RWPE2 (cell line): ENCODE measurements around the gene FCHSD1.

Experiments used
- ATAC-seq: fragments of 200-7000 bp; cut with Tn5 transposase; 3 replicates; pipeline ENCODE4 v1.9.1; 2021; ENCODE audit warnings: low read depth
- DNase-seq: peaks from one replicate; pipeline ENCODE4 v3.0.0-alpha.2; 2020; ENCODE audit warnings: low spot score
- H3K27ac ChIP-seq: fragments of 450-650 bp; 2 replicates; pipeline ENCODE4 v1.5.1; 2017; ENCODE audit warnings: mild to moderate bottlenecking; ENCODE audit not compliant: poor library complexity, severe bottlenecking
- H3K27me3 ChIP-seq: fragments of 250-450 bp; sonication (Bioruptor Pico); 2 replicates; pipeline ENCODE4 v1.5.1; 2021; ENCODE audit warnings: mild to moderate bottlenecking, moderate library complexity; ENCODE audit not compliant: insufficient read depth, poor library complexity, severe bottlenecking
- H3K36me3 ChIP-seq: fragments of 250-450 bp; sonication (Bioruptor Pico); 2 replicates; pipeline ENCODE4 v1.5.1; 2020; ENCODE audit warnings: low read depth, mild to moderate bottlenecking, moderate library complexity
- H3K4me1 ChIP-seq: fragments of 250-450 bp; sonication (Bioruptor Pico); 2 replicates; pipeline ENCODE4 v1.5.1; 2021; ENCODE audit warnings: mild to moderate bottlenecking, moderate library complexity; ENCODE audit not compliant: insufficient read depth, poor library complexity, severe bottlenecking
- H3K4me3 ChIP-seq: fragments of 250-450 bp; sonication (Bioruptor Pico); 2 replicates; pipeline ENCODE4 v1.5.1; 2021; ENCODE audit warnings: mild to moderate bottlenecking, moderate library complexity; ENCODE audit not compliant: severe bottlenecking
- H3K9me3 ChIP-seq: fragments of 250-450 bp; sonication (Bioruptor Pico); 2 replicates; pipeline ENCODE4 v1.5.1; 2021; ENCODE audit warnings: mild to moderate bottlenecking, moderate library complexity; ENCODE audit not compliant: severe bottlenecking
- CTCF ChIP-seq: fragments of 450-650 bp; IDR thresholded peaks from one replicate; pipeline ENCODE4 v1.5.1; 2017; ENCODE audit warnings: mild to moderate bottlenecking, moderate library complexity; ENCODE audit not compliant: poor library complexity, severe bottlenecking

The FCHSD1 gene

GRCh38 chr5:141639357-141640050 is 11.7 kb downstream of the FCHSD1 start:
- H3K9me3 ChIP-seq, result no peaks in the 10 kb centered on the region
- H3K4me3 ChIP-seq, result no peak overlapping the region
- no peaks in the 10 kb centered on the region for H3K27me3 ChIP-seq
- no peak for DNase-seq
- ATAC-seq, result no peak
- peaks cover 5% of the 10 kb centered on the region for H3K4me1 ChIP-seq
- TF ChIP-seq CTCF, result no peak
- no peak overlapping the region for H3K27ac ChIP-seq
- peaks cover 15% of the 10 kb centered on the region for H3K36me3 ChIP-seq

- H3K27me3 ChIP-seq, result no peaks in the 10 kb centered on the region
- no peak overlapping the region for H3K27ac ChIP-seq
- no peaks in the 10 kb centered on the region for H3K9me3 ChIP-seq
- ATAC-seq (no peak), DNase-seq (no peak)
- TF ChIP-seq CTCF, result no peak
- H3K4me3 ChIP-seq, result no peak overlapping the region
- H3K36me3 ChIP-seq, result peaks cover 22% of the 10 kb centered on the region
- peaks cover 5% of the 10 kb centered on the region for H3K4me1 ChIP-seq
Measured at GRCh38 chr5:141638771-141639170, 12.4 kb downstream of the FCHSD1 start.

GRCh38 chr5:141637767-141638419 is 13.3 kb downstream of the FCHSD1 start:
- Histone ChIP-seq H3K4me1 (peaks cover 5% of the 10 kb centered on the region), H3K36me3 (peaks cover 25% of the 10 kb centered on the region), H3K4me3 (peak overlapping the region; percentile 71), H3K9me3 (no peaks in the 10 kb centered on the region), H3K27ac (peak overlapping the region; percentile 38), H3K27me3 (no peaks in the 10 kb centered on the region)
- TF ChIP-seq CTCF, result peak; percentile 47
- ATAC-seq, result peak; percentile 9; the same call in 2 of the 3 replicates
- DNase-seq, result peak; percentile 83

GRCh38 chr5:141637123-141637766 is 14.0 kb downstream of the FCHSD1 start:
- no peak for TF ChIP-seq CTCF
- H3K27me3 ChIP-seq, result no peaks in the 10 kb centered on the region
- peak; percentile 48 for ATAC-seq
- H3K36me3 ChIP-seq, result peaks cover 25% of the 10 kb centered on the region
- H3K9me3 ChIP-seq, result no peaks in the 10 kb centered on the region
- peak overlapping the region; percentile 38 for H3K27ac ChIP-seq
- no peak for DNase-seq
- H3K4me3 ChIP-seq, result peak overlapping the region; percentile 71
- peaks cover 5% of the 10 kb centered on the region for H3K4me1 ChIP-seq
